ENCODE measurements around the gene ZNF516. TPM values are rescaled to one million over a fixed set of nuclear protein-coding genes. Genes with fewer than 3 reads are reported as not detected.

Gene ZNF516
- polyA plus RNA-seq, 2 of the 4 experiments (the other 2 are of a cell fraction) = 3.9 to 4.9 TPM

GRCh38 chr18:76347341-76347740 lies 147.7 kb downstream of the ZNF516 start (continued):
- TF ChIP-seq ZFP36 (IDR thresholded peaks at IDR 0.05; ENCODE audit: borderline replicate concordance, partially characterized antibody) = no peak

- DNase-seq (ENCODE audit: low read depth in 1 of 2, low spot score in 1 of 2) = no peak
- H3K4me1 ChIP-seq = no peaks in the 10 kb centered on the region
- CTCF ChIA-PET = no interaction called here
- POLR2A ChIA-PET = no interaction called here
- 80% methylated on average over 5 of the region's 29 CpGs for WGBS (ENCODE audit: missing lambda C conversion rate)
- no peak for ATAC-seq
- H3K4me3 ChIP-seq = no peak overlapping the region
- no peaks in the 10 kb centered on the region for H3K9me3 ChIP-seq
- no peak overlapping the region for H3K27ac ChIP-seq
- H3K4me2 ChIP-seq = no peak overlapping the region
- no peak for FAIRE-seq
- TF ChIP-seq FOSB (CRISPR knock-in tag; IDR thresholded peaks at IDR 0.05) (no peak), NFE2L2 (conservative IDR thresholded peaks at IDR 0.05; ENCODE audit: low read length) (no peak), ZC3H11A (IDR thresholded peaks at IDR 0.05) (no peak), RCOR1 (IDR thresholded peaks at IDR 0.05; ENCODE audit: low read depth, low read length) (no peak), BHLHE40 (IDR thresholded peaks at IDR 0.05; ENCODE audit: low read depth, low read length) (no peak), KDM1A (IDR thresholded peaks at IDR 0.05; ENCODE audit: low read depth) (no peak), EP300 (IDR thresholded peaks at IDR 0.05) (no peak), CBX8 (IDR thresholded peaks at IDR 0.05) (no peak)
These were observed 148.4 kb downstream of the ZNF516 start for GRCh38 chr18:76346490-76347130.

- FAIRE-seq = no peak
- no peak overlapping the region for H3K4me3 ChIP-seq
- H3K4me1 ChIP-seq = no peaks in the 10 kb centered on the region
- POLR2A ChIA-PET = no interaction called here
- H3K9me3 ChIP-seq = no peaks in the 10 kb centered on the region
- WGBS (ENCODE audit: missing lambda C conversion rate) = 85% methylated on average over 4 of the region's 4 CpGs
- no peak overlapping the region for H3K4me2 ChIP-seq
- ATAC-seq = no peak
- CTCF ChIA-PET = interaction anchor here (0.7 kb wide), 1 partner anchor 839 kb away, joined by 3 read pairs; no protein-coding TSS in a partner anchor
- H3K27ac ChIP-seq = no peak overlapping the region
- TF ChIP-seq MAX (IDR thresholded peaks at IDR 0.05) = no peak
- no peak for TF ChIP-seq KDM5A (IDR thresholded peaks at IDR 0.05)
- TF ChIP-seq TP53 (CRISPR knock-in tag; IDR thresholded peaks at IDR 0.05) = no peak
- TF ChIP-seq BCL3 (IDR thresholded peaks at IDR 0.05) = no peak
- no peak for TF ChIP-seq CHD4 (IDR thresholded peaks at IDR 0.05; ENCODE audit: borderline replicate concordance)
- no peak for TF ChIP-seq FOSB (CRISPR knock-in tag; IDR thresholded peaks at IDR 0.05)
- no peak for DNase-seq (ENCODE audit: low read depth in 1 of 2, low spot score in 1 of 2)
These were observed 149.1 kb downstream of the ZNF516 start for GRCh38 chr18:76345901-76346300.

- 86% methylated on average over 3 of the region's 3 CpGs for WGBS (ENCODE audit: missing lambda C conversion rate)
- no peak for DNase-seq (ENCODE audit: low read depth in 1 of 2, low spot score in 1 of 2)
- H3K27ac ChIP-seq = no peak overlapping the region
- no peak overlapping the region for H3K4me2 ChIP-seq
- CTCF ChIA-PET = no interaction called here
- H3K9me3 ChIP-seq = 0 out of 3 replicates have a peak, but pooled peaks cover 3% of the 10 kb centered on the region
- FAIRE-seq = no peak
- H3K4me3 ChIP-seq = no peak overlapping the region
- POLR2A ChIA-PET = no interaction called here
- ATAC-seq = no peak
- no peak for TF ChIP-seq HDAC2 (IDR thresholded peaks at IDR 0.05)
- TF ChIP-seq KDM1A (IDR thresholded peaks at IDR 0.05; ENCODE audit: low read depth) = no peak
- no peak for TF ChIP-seq RAD21 (conservative IDR thresholded peaks at IDR 0.05 in 1 of 2, IDR thresholded peaks at IDR 0.05 in 1 of 2)
- no peak for TF ChIP-seq ZSCAN20 (CRISPR knock-in tag; IDR thresholded peaks at IDR 0.05)
- no peak for TF ChIP-seq HOXA7 (CRISPR knock-in tag; IDR thresholded peaks at IDR 0.05)
- no peak for TF ChIP-seq TP53 (CRISPR knock-in tag; IDR thresholded peaks at IDR 0.05)
- no peak for TF ChIP-seq EP300 (IDR thresholded peaks at IDR 0.05)
- no peak for TF ChIP-seq PBX3 (IDR thresholded peaks at IDR 0.05)
- no peak for TF ChIP-seq POLR2AphosphoS2 (conservative IDR thresholded peaks at IDR 0.05; ENCODE audit: low read length)
- no peak for TF ChIP-seq MAFK (IDR thresholded peaks at IDR 0.05; ENCODE audit: partially characterized antibody)
- no peak for TF ChIP-seq CBX8 (IDR thresholded peaks at IDR 0.05)
- no peak for TF ChIP-seq RARB (CRISPR knock-in tag; IDR thresholded peaks at IDR 0.05)
- TF ChIP-seq CEBPB (IDR thresholded peaks at IDR 0.05) = no peak
- TF ChIP-seq MAX (IDR thresholded peaks at IDR 0.05) = no peak
- no peak for TF ChIP-seq RFX5 (IDR thresholded peaks at IDR 0.05)
- TF ChIP-seq CHD2 (IDR thresholded peaks at IDR 0.05; ENCODE audit: low read length, partially characterized antibody) = no peak
- no peaks in the 10 kb centered on the region for H3K4me1 ChIP-seq
These were observed 151.0 kb downstream of the ZNF516 start for GRCh38 chr18:76343938-76344569.

Measured in A549 (cell line).